Fibroblast of lung (primary cell): ENCODE results near the gene B4GAT1.
"Not testable (repeated sequence)": the region's sequence is repeated elsewhere in the genome, so short reads cannot be mapped to it uniquely, and the experiment has no call there.

ENCODE experiments used
- EZH2 ChIP-seq: IDR thresholded peaks from 2 replicates; pipeline ENCODE4 v1.5.1; 2012; ENCODE audit warnings: low read length, control low read depth, mild to moderate bottlenecking; ENCODE audit errors: missing control alignments
- TF ChIP-seq, protein P1 (sequence below), 2 donors: IDR thresholded peaks in 1 of 2; conservative IDR thresholded peaks in 1 of 2; 1 replicate in 1 of 2; 2 replicates in 1 of 2; pipeline ENCODE4 v1.5.1; 2011 to 2012; ENCODE audit warnings: low read length in 2 of 2, control low read depth in 1 of 2, inconsistent platforms in 1 of 2, low read depth in 1 of 2, mild to moderate bottlenecking in 1 of 2

DNA sequence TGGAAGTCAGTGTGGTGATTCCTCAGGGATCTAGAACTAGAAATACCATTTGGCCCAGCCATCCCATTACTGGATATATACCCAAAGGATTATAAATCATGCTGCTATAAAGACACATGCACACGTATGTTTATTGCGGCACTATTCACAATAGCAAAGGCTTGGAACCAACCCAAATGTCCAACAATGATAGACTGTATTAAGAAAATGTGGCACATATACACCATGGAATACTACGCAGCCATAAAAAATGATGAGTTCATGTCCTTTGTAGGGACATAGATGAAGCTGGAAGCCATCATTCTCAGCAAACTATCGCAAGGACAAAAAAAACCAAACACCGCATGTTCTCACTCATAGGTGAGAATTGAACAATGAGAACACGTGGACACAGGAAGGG, 26.7 kb downstream of the B4GAT1 start:
- TF ChIP-seq, protein P1, sequence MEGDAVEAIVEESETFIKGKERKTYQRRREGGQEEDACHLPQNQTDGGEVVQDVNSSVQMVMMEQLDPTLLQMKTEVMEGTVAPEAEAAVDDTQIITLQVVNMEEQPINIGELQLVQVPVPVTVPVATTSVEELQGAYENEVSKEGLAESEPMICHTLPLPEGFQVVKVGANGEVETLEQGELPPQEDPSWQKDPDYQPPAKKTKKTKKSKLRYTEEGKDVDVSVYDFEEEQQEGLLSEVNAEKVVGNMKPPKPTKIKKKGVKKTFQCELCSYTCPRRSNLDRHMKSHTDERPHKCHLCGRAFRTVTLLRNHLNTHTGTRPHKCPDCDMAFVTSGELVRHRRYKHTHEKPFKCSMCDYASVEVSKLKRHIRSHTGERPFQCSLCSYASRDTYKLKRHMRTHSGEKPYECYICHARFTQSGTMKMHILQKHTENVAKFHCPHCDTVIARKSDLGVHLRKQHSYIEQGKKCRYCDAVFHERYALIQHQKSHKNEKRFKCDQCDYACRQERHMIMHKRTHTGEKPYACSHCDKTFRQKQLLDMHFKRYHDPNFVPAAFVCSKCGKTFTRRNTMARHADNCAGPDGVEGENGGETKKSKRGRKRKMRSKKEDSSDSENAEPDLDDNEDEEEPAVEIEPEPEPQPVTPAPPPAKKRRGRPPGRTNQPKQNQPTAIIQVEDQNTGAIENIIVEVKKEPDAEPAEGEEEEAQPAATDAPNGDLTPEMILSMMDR (conservative IDR thresholded peaks at IDR 0.05 in 1 of 2, IDR thresholded peaks at IDR 0.05 in 1 of 2; ENCODE audit: low read depth in 1 of 2, low read length in 2 of 2), result not testable (repeated sequence)
- TF ChIP-seq EZH2, result not testable (repeated sequence)
